Occipital lobe (tissue), 3 donors: Measurements from ENCODE around the gene ACVR1B. TPM values are rescaled to one million over a fixed set of nuclear protein-coding genes. Genes with fewer than 3 reads are reported as not detected.

Experiments
- DNase-seq: peaks from one replicate; lab custom pipeline; 2025; lab: John Stamatoyannopoulos, UW
- small RNA-seq: library from RNA; depleted of rRNA; stranded (forward); fragments of <200 nt; gene quantifications from one replicate; pipeline ENCODE3, GENCODE V24; 2014
- total RNA-seq: library from RNA; depleted of rRNA; stranded (reverse); fragments of >200 nt; gene quantifications from one replicate; pipeline ENCODE4 v1.2.3, GENCODE V29; 2014

The ACVR1B gene
- total RNA-seq, 1 donor from 2014 or later = 43.2 TPM

- no peak for DNase-seq
Measured at GRCh38 chr12:52043386-52044212, 92.1 kb downstream of the ACVR1B start.

- peak; percentile 57 for DNase-seq
Measured at GRCh38 chr12:52044292-52044983, 92.9 kb downstream of the ACVR1B start.

- DNase-seq = no peak
Measured at GRCh38 chr12:52045794-52046199, 94.3 kb downstream of the ACVR1B start.

Small RNAs within 50 kb of the gene (small RNA-seq; reads per million reads assigned to genes)
- not detected for gene RNU6-574P

Other genes with a start within 250 kb of the ACVR1B start
- gene FIGNL2, start 103.0 kb upstream of the ACVR1B start, total RNA-seq = 0.47 TPM
- not detected for gene ANKRD33, start 63.6 kb upstream of the ACVR1B start, total RNA-seq
- 11.5 TPM for gene ACVRL1, start 44.2 kb upstream of the ACVR1B start, total RNA-seq
- gene TAMALIN, start 55.2 kb downstream of the ACVR1B start, total RNA-seq = 1.6 TPM
- 5.8 TPM for gene NR4A1, start 99.7 kb downstream of the ACVR1B start, total RNA-seq
- gene ATG101, start 118.3 kb downstream of the ACVR1B start, total RNA-seq = 19.5 TPM
- not detected for gene SMIM41, start 128.0 kb downstream of the ACVR1B start, total RNA-seq
- not detected for gene KRT80, start 240.3 kb downstream of the ACVR1B start, total RNA-seq